ENCODE results near the gene SLC25A45. TPM values are rescaled to one million over a fixed set of nuclear protein-coding genes. Genes with fewer than 3 reads are reported as not detected.

SLC25A45 gene
- total RNA-seq, 4 donors from 2014 or later = 1.8 to 8.0 (median 5.3) TPM

GRCh38 chr11:65410936-65411680, 28.7 kb upstream of the SLC25A45 start:
- no peak for TF ChIP-seq POLR2A (IDR thresholded peaks at IDR 0.05)
- no peak for TF ChIP-seq CTCF (IDR thresholded peaks at IDR 0.05)
- intact Hi-C loops (cut with DNase I; ENCODE audit: low total_unique reads) = no loop called here
- DNase-seq (ENCODE audit: low spot score in 2 of 2) = no peak
- no peak overlapping the region for H3K4me3 ChIP-seq (ENCODE audit: low read depth, poor library complexity, severe bottlenecking)
- WGBS, 2 donors = 87 to 88% methylated on average over 26 to 29 of the region's 29 CpGs

- no peak overlapping the region for H3K4me3 ChIP-seq (ENCODE audit: low read depth, poor library complexity, severe bottlenecking)
- no peak for DNase-seq (ENCODE audit: low spot score in 2 of 2)
- WGBS, 2 donors = 88 to 93% methylated on average over 22 to 24 of the region's 24 CpGs
- TF ChIP-seq POLR2A (IDR thresholded peaks at IDR 0.05) (no peak), CTCF (IDR thresholded peaks at IDR 0.05) (no peak)
- intact Hi-C loops (cut with DNase I; ENCODE audit: low total_unique reads) = no loop called here
Observed at GRCh38 chr11:65404638-65405339, 22.3 kb upstream of the SLC25A45 start.

- WGBS, 2 donors = 79 to 80% methylated on average over 12 to 13 of the region's 13 CpGs
- intact Hi-C loops (cut with DNase I; ENCODE audit: low total_unique reads) = no loop called here
- DNase-seq (ENCODE audit: low spot score in 2 of 2) = no peak
- H3K4me3 ChIP-seq (ENCODE audit: low read depth, poor library complexity, severe bottlenecking) = no peak overlapping the region
- no peak for TF ChIP-seq POLR2A (IDR thresholded peaks at IDR 0.05)
- no peak for TF ChIP-seq CTCF (IDR thresholded peaks at IDR 0.05)
Observed at GRCh38 chr11:65404210-65404609, 21.8 kb upstream of the SLC25A45 start.

- H3K4me3 ChIP-seq (ENCODE audit: low read depth, poor library complexity, severe bottlenecking) = no peak overlapping the region
- TF ChIP-seq CTCF (IDR thresholded peaks at IDR 0.05) (no peak), POLR2A (IDR thresholded peaks at IDR 0.05) (no peak)
- DNase-seq (ENCODE audit: low spot score in 2 of 2) = no peak
- intact Hi-C loops (cut with DNase I; ENCODE audit: low total_unique reads) = no loop called here
- 71 to 81% methylated on average over 12 of the region's 12 CpGs for WGBS, 2 donors
Observed at GRCh38 chr11:65403607-65404121, 21.2 kb upstream of the SLC25A45 start.

- DNase-seq (ENCODE audit: low spot score in 2 of 2) = no peak
- intact Hi-C loops (cut with DNase I; ENCODE audit: low total_unique reads) = no loop called here
- H3K4me3 ChIP-seq (ENCODE audit: low read depth, poor library complexity, severe bottlenecking) = no peak overlapping the region
- 74 to 86% methylated on average over 2 of the region's 2 CpGs for WGBS, 2 donors
- no peak for TF ChIP-seq CTCF (IDR thresholded peaks at IDR 0.05)
- no peak for TF ChIP-seq POLR2A (IDR thresholded peaks at IDR 0.05)
Observed at GRCh38 chr11:65402790-65403189, 20.3 kb upstream of the SLC25A45 start.
